C4-2B (cell line): ENCODE results near the gene WWOX.

Source experiments
- ZFX ChIP-seq: fragments of 450-650 bp; IDR thresholded peaks from 2 replicates; pipeline ENCODE4 v1.6.1; 2017
- TF ChIP-seq, protein P1 (sequence below): fragments of 450-650 bp; conservative IDR thresholded peaks from 2 replicates; pipeline ENCODE4 v1.5.1; 2017; ENCODE audit warnings: mild to moderate bottlenecking

DNA sequence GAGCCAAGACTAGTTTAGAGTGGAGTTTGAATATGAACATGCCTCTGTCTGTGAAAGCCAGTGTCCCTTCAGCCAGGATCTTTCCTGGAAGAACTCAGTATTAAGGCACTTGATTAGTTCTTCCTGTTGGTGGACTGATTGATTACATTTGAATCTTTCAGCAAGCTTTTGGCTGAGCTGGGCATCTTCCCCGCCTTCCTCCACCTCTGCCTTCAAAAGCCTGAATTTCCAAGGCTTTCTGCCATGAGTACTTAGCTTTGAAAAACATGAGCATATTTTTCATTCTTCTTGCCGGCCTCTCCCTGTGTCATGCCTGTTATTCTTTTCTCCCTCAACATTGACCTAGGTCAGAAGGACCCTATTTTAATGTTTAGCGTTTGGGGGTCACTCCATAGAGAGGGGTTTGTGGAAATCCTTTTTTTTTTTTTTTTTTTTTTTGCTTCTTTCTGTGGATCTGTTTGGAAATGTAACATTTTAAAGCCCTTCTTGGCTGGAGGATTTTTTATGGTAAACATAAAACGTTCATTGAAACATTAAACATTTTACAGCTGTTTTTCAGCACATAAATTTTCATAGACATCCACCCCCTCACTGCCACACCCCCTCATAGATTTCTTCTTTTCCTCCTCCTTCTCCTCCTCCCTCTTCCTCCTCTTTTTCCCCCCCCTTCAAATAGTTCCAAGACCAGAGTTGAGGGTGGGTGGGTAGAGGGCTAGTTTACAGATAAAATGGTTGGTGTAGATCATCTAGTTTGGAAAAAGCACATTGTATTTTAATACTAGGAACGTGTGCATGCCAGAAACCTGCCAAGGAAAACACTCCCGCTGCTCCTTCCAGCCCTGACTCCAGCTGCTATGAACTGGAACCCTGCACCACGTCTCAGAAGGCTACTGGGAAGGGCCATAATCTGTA lies 645.9 kb downstream of the WWOX start:
- TF ChIP-seq, protein P1, sequence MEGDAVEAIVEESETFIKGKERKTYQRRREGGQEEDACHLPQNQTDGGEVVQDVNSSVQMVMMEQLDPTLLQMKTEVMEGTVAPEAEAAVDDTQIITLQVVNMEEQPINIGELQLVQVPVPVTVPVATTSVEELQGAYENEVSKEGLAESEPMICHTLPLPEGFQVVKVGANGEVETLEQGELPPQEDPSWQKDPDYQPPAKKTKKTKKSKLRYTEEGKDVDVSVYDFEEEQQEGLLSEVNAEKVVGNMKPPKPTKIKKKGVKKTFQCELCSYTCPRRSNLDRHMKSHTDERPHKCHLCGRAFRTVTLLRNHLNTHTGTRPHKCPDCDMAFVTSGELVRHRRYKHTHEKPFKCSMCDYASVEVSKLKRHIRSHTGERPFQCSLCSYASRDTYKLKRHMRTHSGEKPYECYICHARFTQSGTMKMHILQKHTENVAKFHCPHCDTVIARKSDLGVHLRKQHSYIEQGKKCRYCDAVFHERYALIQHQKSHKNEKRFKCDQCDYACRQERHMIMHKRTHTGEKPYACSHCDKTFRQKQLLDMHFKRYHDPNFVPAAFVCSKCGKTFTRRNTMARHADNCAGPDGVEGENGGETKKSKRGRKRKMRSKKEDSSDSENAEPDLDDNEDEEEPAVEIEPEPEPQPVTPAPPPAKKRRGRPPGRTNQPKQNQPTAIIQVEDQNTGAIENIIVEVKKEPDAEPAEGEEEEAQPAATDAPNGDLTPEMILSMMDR, result no peak
- TF ChIP-seq ZFX, result no peak
